ENCODE results near the gene PHF21B.
A peak's percentile ranks its signal among the peaks of the same experiment; 100 is the strongest.
"Not testable (repeated sequence)": the region's sequence is repeated elsewhere in the genome, so short reads cannot be mapped to it uniquely, and the experiment has no call there.

The PHF21B gene

GRCh38 chr22:44904492-44905152, 105.2 kb downstream of the PHF21B start:
- H3K4me3 ChIP-seq (ENCODE audit: low read depth, low read length); CTCF ChIA-PET; H3K36me3 ChIP-seq (ENCODE audit: control insufficient read depth in 2 of 2, insufficient read depth in 1 of 2, low read length in 2 of 2); H3K9me3 ChIP-seq (ENCODE audit: control insufficient read depth, insufficient read depth, low read depth, low read length); H3K4me1 ChIP-seq (ENCODE audit: control insufficient read depth, insufficient read depth, low read length); POLR2A ChIA-PET; H3K27ac ChIP-seq (ENCODE audit: extremely low read depth, low read depth, low read length): not testable (repeated sequence)

GRCh38 chr22:44903164-44903563, 106.6 kb downstream of the PHF21B start:
- H3K4me3 ChIP-seq (ENCODE audit: low read depth, low read length); CTCF ChIA-PET; POLR2A ChIA-PET: not testable (repeated sequence)

GRCh38 chr22:44901301-44901700, 108.5 kb downstream of the PHF21B start:
- CTCF ChIA-PET, result no interaction called here
- POLR2A ChIA-PET, result no interaction called here
- H3K27ac ChIP-seq (ENCODE audit: extremely low read depth, low read depth, low read length), result no peak overlapping the region

More at GRCh38 chr22:44903164-44903563, 106.6 kb downstream of the PHF21B start:
- H3K27ac ChIP-seq (ENCODE audit: extremely low read depth, low read depth, low read length); H3K4me1 ChIP-seq (ENCODE audit: control insufficient read depth, insufficient read depth, low read length); H3K9me3 ChIP-seq (ENCODE audit: control insufficient read depth, insufficient read depth, low read depth, low read length); H3K36me3 ChIP-seq (ENCODE audit: control insufficient read depth in 2 of 2, insufficient read depth in 1 of 2, low read length in 2 of 2): not testable (repeated sequence)

GRCh38 chr22:44898236-44898635, 111.6 kb downstream of the PHF21B start:
- Histone ChIP-seq H3K4me1 (ENCODE audit: control insufficient read depth, insufficient read depth, low read length) (no peaks in the 10 kb centered on the region), H3K27ac (ENCODE audit: extremely low read depth, low read depth, low read length) (no peak overlapping the region), H3K36me3 (ENCODE audit: control insufficient read depth in 2 of 2, insufficient read depth in 1 of 2, low read length in 2 of 2) (no peaks in the 10 kb centered on the region), H3K4me3 (ENCODE audit: low read depth, low read length) (no peak overlapping the region), H3K9me3 (ENCODE audit: control insufficient read depth, insufficient read depth, low read depth, low read length) (no peaks in the 10 kb centered on the region)
- CTCF ChIA-PET, result interaction anchor here (1.3 kb wide), 1 partner anchor 10 kb away, joined by 3 read pairs; no protein-coding TSS in a partner anchor
- POLR2A ChIA-PET, result interaction anchor here (0.6 kb wide), 1 partner anchor 936 kb away, joined by 4 read pairs; no protein-coding TSS in a partner anchor
- no peak for TF ChIP-seq ZNF274 (IDR thresholded peaks at IDR 0.05; ENCODE audit: low read length)
- TF ChIP-seq ZNF274 (tag by site-specific recombination; IDR thresholded peaks at IDR 0.05; ENCODE audit: borderline replicate concordance), result no peak
- no peak for TF ChIP-seq ZNF530 (tag by site-specific recombination; IDR thresholded peaks at IDR 0.05; ENCODE audit: low read depth)
- no peak for TF ChIP-seq PRDM10 (tag by site-specific recombination; IDR thresholded peaks at IDR 0.05)
- TF ChIP-seq ZNF16 (tag by site-specific recombination; IDR thresholded peaks at IDR 0.05; ENCODE audit: low read depth), result no peak
- TF ChIP-seq KLF7 (tag by site-specific recombination; IDR thresholded peaks at IDR 0.05; ENCODE audit: borderline replicate concordance), result no peak
- TF ChIP-seq PRDM4 (tag by site-specific recombination; IDR thresholded peaks at IDR 0.05), result no peak

More at GRCh38 chr22:44901301-44901700, 108.5 kb downstream of the PHF21B start:
- Histone ChIP-seq H3K4me1 (ENCODE audit: control insufficient read depth, insufficient read depth, low read length) (no peaks in the 10 kb centered on the region), H3K9me3 (ENCODE audit: control insufficient read depth, insufficient read depth, low read depth, low read length) (no peaks in the 10 kb centered on the region), H3K36me3 (ENCODE audit: control insufficient read depth in 2 of 2, insufficient read depth in 1 of 2, low read length in 2 of 2) (no peaks in the 10 kb centered on the region), H3K4me3 (ENCODE audit: low read depth, low read length) (no peak overlapping the region)
- TF ChIP-seq PRDM6 (tag by site-specific recombination; IDR thresholded peaks at IDR 0.05) (no peak), ZNF785 (tag by site-specific recombination; IDR thresholded peaks at IDR 0.05) (no peak), ZNF621 (tag by site-specific recombination; IDR thresholded peaks at IDR 0.05) (no peak), SETDB1 (IDR thresholded peaks at IDR 0.05; ENCODE audit: insufficient read length, low read length) (peak; percentile 84), ZNF133 (tag by site-specific recombination; IDR thresholded peaks at IDR 0.05) (peak; percentile 99), ZNF704 (tag by site-specific recombination; IDR thresholded peaks at IDR 0.05) (no peak), ZNF626 (tag by site-specific recombination; IDR thresholded peaks at IDR 0.05) (peak; percentile 71; the same call in 1 of the 2 replicates), ZNF19 (tag by site-specific recombination; IDR thresholded peaks at IDR 0.05; ENCODE audit: low read depth) (no peak), ZNF266 (tag by site-specific recombination; IDR thresholded peaks at IDR 0.05; ENCODE audit: low read depth) (no peak), ZNF510 (tag by site-specific recombination; IDR thresholded peaks at IDR 0.05; ENCODE audit: insufficient replicate concordance) (peak; percentile 36), ZNF529 (tag by site-specific recombination; IDR thresholded peaks at IDR 0.05; ENCODE audit: insufficient replicate concordance) (peak; percentile 45), TRIM28 (IDR thresholded peaks at IDR 0.05; ENCODE audit: borderline replicate concordance, low read length) (peak; percentile 93)

All from HEK293 (cell line).